Prostate gland (tissue), 2 donors: Measurements from ENCODE around the gene TMBIM1. TPM values are rescaled to one million over a fixed set of nuclear protein-coding genes. Genes with fewer than 3 reads are reported as not detected.
"Not testable (repeated sequence)": the region's sequence is repeated elsewhere in the genome, so short reads cannot be mapped to it uniquely, and the experiment has no call there.

Experiments
- DNase-seq: peaks from one replicate; pipeline ENCODE4 v3.0.0-alpha.2; 2019; ENCODE audit warnings: low spot score
- H3K27ac ChIP-seq, 2 donors: fragments of 200-600 bp; sonication (generic); 2 replicates each; pipeline ENCODE4 v1.5.1; 2017 to 2019
- H3K27me3 ChIP-seq: fragments of 200-600 bp; sonication (generic); replicated peaks from 2 replicates; pipeline ENCODE4 v1.5.1; 2019; ENCODE audit not compliant: insufficient read depth
- H3K36me3 ChIP-seq, 2 donors: fragments of 200-600 bp; sonication (generic); 1 replicate in 1 of 2; 2 replicates in 1 of 2; pipeline versions ENCODE4 v1.5.1 to v1.8.1; 2017 to 2019
- H3K4me1 ChIP-seq: fragments of 200-600 bp; sonication (generic); replicated peaks from 2 replicates; pipeline ENCODE4 v1.5.1; 2019
- H3K4me3 ChIP-seq, 2 donors: fragments of 200-600 bp; sonication (generic); 2 replicates each; pipeline ENCODE4 v1.5.1; 2017 to 2019
- H3K9me3 ChIP-seq: fragments of 200-600 bp; sonication (generic); 2 replicates; pipeline ENCODE4 v1.5.1; 2017
- CTCF ChIP-seq, 4 experiments: fragments of 200-600 bp in 2 of 4; fragments of 450-650 bp in 2 of 4; sonication (generic) in 2 of 4; IDR thresholded peaks; 1 replicate in 3 of 4; 2 replicates in 1 of 4; pipeline ENCODE4 v1.5.1; 2016 to 2019; ENCODE audit warnings: antibody characterized with exemption in 4 of 4, mild to moderate bottlenecking in 2 of 4, moderate library complexity in 2 of 4
- POLR2A ChIP-seq: fragments of 450-650 bp; IDR thresholded peaks from one replicate; pipeline ENCODE4 v1.6.1; 2016; ENCODE audit warnings: antibody characterized with exemption, mild to moderate bottlenecking
- POLR2AphosphoS5 ChIP-seq: sonication (generic); formaldehyde crosslinking; IDR thresholded peaks from one replicate; pipeline ENCODE4 v1.6.1; 2017; ENCODE audit warnings: antibody characterized with exemption
- WGBS: methylation state at CpG from one replicate; pipeline ENCODE4 v1.1.5; 2018; 5-methylcytosine and 5-hydroxymethylcytosine counted together
- intact Hi-C: fragments of 100-400 bp; cut with DNase I; formaldehyde crosslinking; loops from one replicate; pipeline ENCODE4 v1.14.2; 2022
- total RNA-seq, 2 donors: library from RNA; depleted of rRNA; stranded (reverse); fragments of >200 nt; gene quantifications; one replicate each; pipeline ENCODE4 v1.1.0, GENCODE V29; 2016

Gene TMBIM1
- total RNA-seq, 2 donors from 2014 or later: 139 to 193 TPM

GRCh38 chr2:218313356-218313755 lies 21.1 kb upstream of the TMBIM1 start:
- DNase-seq: no peak
- Histone ChIP-seq H3K27ac (peak overlapping the region; percentile 59 to 78), H3K4me3 (no peak overlapping the region), H3K36me3 (no peaks in the 10 kb centered on the region), H3K4me1 (peaks cover 4% of the 10 kb centered on the region), H3K27me3 (no peaks in the 10 kb centered on the region), H3K9me3 (no peaks in the 10 kb centered on the region)
- TF ChIP-seq POLR2AphosphoS5 (peak; percentile 38), POLR2A (no peak)
- WGBS: 25% methylated on average over 1 of the region's 1 CpG
- intact Hi-C loops: no loop called here

- peak overlapping the region; percentile 59 to 78 for H3K27ac ChIP-seq
- peaks cover 4% of the 10 kb centered on the region for H3K4me1 ChIP-seq
- 37% methylated on average over 2 of the region's 2 CpGs for WGBS
- no peak overlapping the region for H3K4me3 ChIP-seq
- no peaks in the 10 kb centered on the region for H3K9me3 ChIP-seq
- intact Hi-C loops: no loop called here
- DNase-seq: peak; percentile 81
- TF ChIP-seq CTCF (IDR thresholded peaks at IDR 0.05) (no peak), POLR2AphosphoS5 (peak; percentile 64)
- no peaks in the 10 kb centered on the region for H3K36me3 ChIP-seq
- no peaks in the 10 kb centered on the region for H3K27me3 ChIP-seq
These were observed 20.0 kb upstream of the TMBIM1 start for GRCh38 chr2:218312267-218312756.

- H3K27me3 ChIP-seq, H3K9me3 ChIP-seq, H3K36me3 ChIP-seq, H3K4me3 ChIP-seq, H3K4me1 ChIP-seq, intact Hi-C loops, DNase-seq: not testable (repeated sequence)
- WGBS: 27% methylated on average over 11 of the region's 11 CpGs
- peak overlapping the region; percentile 59 to 78 for H3K27ac ChIP-seq
These were observed 19.4 kb upstream of the TMBIM1 start for GRCh38 chr2:218311541-218312266.

- TF ChIP-seq POLR2AphosphoS5: peak; percentile 75
- no peak for TF ChIP-seq CTCF (IDR thresholded peaks at IDR 0.05)
- WGBS: 45% methylated on average over 11 of the region's 11 CpGs
- Histone ChIP-seq H3K4me3 (no peak overlapping the region), H3K27ac (peak overlapping the region; percentile 59 to 78), H3K36me3 (no peaks in the 10 kb centered on the region), H3K4me1 (peaks cover 4% of the 10 kb centered on the region), H3K9me3 (no peaks in the 10 kb centered on the region), H3K27me3 (no peaks in the 10 kb centered on the region)
- intact Hi-C loops: no loop called here
- DNase-seq: no peak
These were observed 18.7 kb upstream of the TMBIM1 start for GRCh38 chr2:218310853-218311540.

GRCh38 chr2:218307415-218308090 lies 15.2 kb upstream of the TMBIM1 start:
- no peak for DNase-seq
- 97% methylated on average over 6 of the region's 6 CpGs for WGBS
- Histone ChIP-seq H3K4me1 (peaks cover 4% of the 10 kb centered on the region), H3K4me3 (no peak overlapping the region), H3K27me3 (no peaks in the 10 kb centered on the region), H3K36me3 (no peaks in the 10 kb centered on the region), H3K9me3 (no peaks in the 10 kb centered on the region), H3K27ac (peak overlapping the region in 1 of 2 donors; percentile 31)
- TF ChIP-seq CTCF (IDR thresholded peaks at IDR 0.05): no peak
- TF ChIP-seq POLR2A: no peak
- TF ChIP-seq POLR2AphosphoS5: no peak
- intact Hi-C loops: no loop called here
